IMR-90 (cell line): ENCODE measurements around the gene RBM48. TPM values are rescaled to one million over a fixed set of nuclear protein-coding genes. Genes with fewer than 3 reads are reported as not detected.

Experiments used
- ATAC-seq: fragments of 200-7000 bp; cut with Tn5 transposase; 2 replicates; pipeline ENCODE4 v1.9.1; 2020; ENCODE audit warnings: low read depth, mild to moderate bottlenecking, moderate library complexity
- BruUV-seq: library from RNA; stranded (reverse); fragments of 400-500 nt; replicated peaks from 2 replicates; lab custom pipeline; 2021; lab: Mats Ljungman, UMichigan
- CTCF ChIA-PET: fragments of 300-600 bp; formaldehyde crosslinking; extraction: SDS; loops from one replicate; lab custom pipeline; 2021; ENCODE audit warnings: antibody characterized with exemption; lab: Yijun Ruan, JAX
- POLR2A ChIA-PET: fragments of 300-600 bp; sonication (Branson Sonifier 250); formaldehyde crosslinking; loops from one replicate; lab custom pipeline; 2022; ENCODE audit warnings: antibody characterized with exemption; ENCODE audit not compliant: unreplicated experiment; lab: Charles Lee
- DNase-seq: peaks from one replicate; pipeline ENCODE4 v3.0.0; 2013
- H2AFZ ChIP-seq: replicated peaks from 2 replicates; pipeline ENCODE3; 2013; ENCODE audit warnings: low read length, mild to moderate bottlenecking; ENCODE audit not compliant: poor library complexity
- H2AK5ac ChIP-seq: 2 replicates; pipeline ENCODE4 v1.6.1; 2013; ENCODE audit warnings: low read depth, low read length, inconsistent platforms
- H2AK9ac ChIP-seq: replicated peaks from 2 replicates; pipeline ENCODE3; 2013; ENCODE audit warnings: mild to moderate bottlenecking, low read depth, low read length, moderate library complexity; ENCODE audit not compliant: poor library complexity
- H2BK120ac ChIP-seq: 2 replicates; pipeline ENCODE4 v1.6.1; 2013; ENCODE audit warnings: low read depth, low read length, inconsistent platforms
- H2BK15ac ChIP-seq: 3 replicates; pipeline ENCODE4 v1.6.1; 2013; ENCODE audit warnings: low read depth, low read length, inconsistent platforms
- H2BK20ac ChIP-seq: 2 replicates; pipeline ENCODE4 v1.6.1; 2013; ENCODE audit warnings: low read depth, mild to moderate bottlenecking, inconsistent platforms, low read length, moderate library complexity
- H2BK5ac ChIP-seq: 2 replicates; pipeline ENCODE4 v1.6.1; 2013; ENCODE audit warnings: mild to moderate bottlenecking, low read depth, low read length, inconsistent platforms; ENCODE audit not compliant: poor library complexity, severe bottlenecking
- H3K14ac ChIP-seq: replicated peaks from 2 replicates; pipeline ENCODE4 v1.6.1; 2013; ENCODE audit warnings: low read depth, low read length, inconsistent platforms
- H3K18ac ChIP-seq: 2 replicates; pipeline ENCODE4 v1.6.1; 2013; ENCODE audit warnings: low read depth, low read length, control low read depth
- H3K23ac ChIP-seq: 2 replicates; pipeline ENCODE4 v1.6.1; 2013; ENCODE audit warnings: low read depth, low read length, inconsistent platforms
- H3K27ac ChIP-seq: 2 replicates; pipeline ENCODE4 v1.5.1; 2013; ENCODE audit warnings: mild to moderate bottlenecking, control low read depth, low read length; ENCODE audit not compliant: insufficient read depth
- H3K27me3 ChIP-seq: 2 replicates; pipeline ENCODE4 v1.6.1; 2013; ENCODE audit warnings: low read length; ENCODE audit not compliant: control insufficient read depth, insufficient read depth
- H3K36me3 ChIP-seq: 2 replicates; pipeline ENCODE4 v1.6.1; 2013; ENCODE audit warnings: low read length, mixed read lengths; ENCODE audit not compliant: control insufficient read depth, insufficient read depth
- H3K4ac ChIP-seq: 2 replicates; pipeline ENCODE4 v1.6.1; 2013; ENCODE audit warnings: low read depth, low read length, inconsistent platforms
- H3K4me1 ChIP-seq: 2 replicates; pipeline ENCODE4 v1.6.1; 2013; ENCODE audit warnings: low read length, mixed read lengths; ENCODE audit not compliant: control insufficient read depth, insufficient read depth
- H3K4me2 ChIP-seq: 2 replicates; pipeline ENCODE4 v1.6.1; 2013; ENCODE audit warnings: low read depth, mild to moderate bottlenecking, control low read depth, low read length, moderate library complexity
- H3K4me3 ChIP-seq: 2 replicates; pipeline ENCODE4 v1.5.1; 2013; ENCODE audit warnings: low read depth, mild to moderate bottlenecking, control low read depth, low read length, moderate library complexity; ENCODE audit not compliant: insufficient read depth
- H3K56ac ChIP-seq: 2 replicates; pipeline ENCODE4 v1.6.1; 2013; ENCODE audit warnings: low read length, inconsistent platforms; ENCODE audit not compliant: insufficient read depth; ENCODE audit errors: extremely low read depth
- H3K79me1 ChIP-seq, 2 experiments: 2 replicates each; pipeline ENCODE4 v1.6.1; 2013; ENCODE audit warnings: low read length in 2 of 2, inconsistent platforms in 1 of 2, low read depth in 1 of 2
- H3K9ac ChIP-seq: 2 replicates; pipeline ENCODE4 v1.6.1; 2013; ENCODE audit warnings: low read depth, low read length, control low read depth
- H3K9me1 ChIP-seq: 2 replicates; pipeline ENCODE4 v1.6.1; 2013; ENCODE audit warnings: low read length, inconsistent platforms; ENCODE audit not compliant: insufficient read depth
- H3K9me3 ChIP-seq: 2 replicates; pipeline ENCODE4 v1.6.1; 2013; ENCODE audit warnings: low read length; ENCODE audit not compliant: control insufficient read depth, insufficient read depth
- H4K20me1 ChIP-seq: 2 replicates; pipeline ENCODE4 v1.6.1; 2013; ENCODE audit warnings: low read length, inconsistent platforms; ENCODE audit not compliant: insufficient read depth
- H4K5ac ChIP-seq: 2 replicates; pipeline ENCODE4 v1.6.1; 2013; ENCODE audit warnings: mild to moderate bottlenecking, low read depth, low read length, control low read depth
- H4K8ac ChIP-seq, 2 experiments: 2 replicates each; pipeline ENCODE4 v1.6.1; 2013; ENCODE audit warnings: low read depth in 2 of 2, low read length in 2 of 2, control low read depth in 1 of 2, inconsistent platforms in 1 of 2
- H4K91ac ChIP-seq: 2 replicates; pipeline ENCODE4 v1.6.1; 2013; ENCODE audit warnings: low read depth, low read length, inconsistent platforms; ENCODE audit not compliant: insufficient read depth
- MXI1 ChIP-seq: IDR thresholded peaks from 2 replicates; pipeline ENCODE4 v1.6.1; 2012; ENCODE audit warnings: low read depth, mild to moderate bottlenecking, low read length, moderate library complexity, borderline replicate concordance
- WGBS, 2 experiments: methylation state at CpG; one replicate each; pipeline versions ENCODE4 v1.1.5 to v1.1.7; 2013; ENCODE audit warnings: missing lambda C conversion rate in 2 of 2; ENCODE audit not compliant: insufficient read length in 1 of 2; ENCODE audit errors: extremely low coverage in 2 of 2; 5-methylcytosine and 5-hydroxymethylcytosine counted together
- dilution Hi-C: fragments of 300-500 bp; cut with HindIII; formaldehyde crosslinking; loops from one replicate; pipeline ENCODE4 v1.14.3; 2018; ENCODE audit warnings: low sequenced_read_pairs; ENCODE audit not compliant: unreplicated experiment
- in situ Hi-C: fragments of 300-500 bp; cut with MboI; formaldehyde crosslinking; loops from 3 replicates; pipeline ENCODE4 v1.14.3; 2019; ENCODE audit warnings: low sequenced_read_pairs, inconsistent platforms, mixed read lengths
- intact Hi-C: fragments of 100-400 bp; cut with micrococcal nuclease; formaldehyde crosslinking; loops from 2 replicates; pipeline ENCODE4 v1.10.0; 2022
- polyA plus RNA-seq, 3 experiments: library from polyadenylated mRNA; depleted of rRNA; stranded (reverse); fragments of >200 nt; gene quantifications; 2 replicates each; pipeline ENCODE4 v1.2.3, GENCODE V29; 2012; ENCODE audit warnings: low replicate concordance in 1 of 3
- total RNA-seq: library from RNA; depleted of rRNA; stranded (reverse); fragments of >200 nt; gene quantifications from 2 replicates; pipeline ENCODE4 v1.2.3, GENCODE V29; 2012

RBM48 gene
- total and polyA plus RNA-seq, 2 of the 4 experiments (the other 2 are of a cell fraction), result 5.1 to 5.6 TPM

DNA sequence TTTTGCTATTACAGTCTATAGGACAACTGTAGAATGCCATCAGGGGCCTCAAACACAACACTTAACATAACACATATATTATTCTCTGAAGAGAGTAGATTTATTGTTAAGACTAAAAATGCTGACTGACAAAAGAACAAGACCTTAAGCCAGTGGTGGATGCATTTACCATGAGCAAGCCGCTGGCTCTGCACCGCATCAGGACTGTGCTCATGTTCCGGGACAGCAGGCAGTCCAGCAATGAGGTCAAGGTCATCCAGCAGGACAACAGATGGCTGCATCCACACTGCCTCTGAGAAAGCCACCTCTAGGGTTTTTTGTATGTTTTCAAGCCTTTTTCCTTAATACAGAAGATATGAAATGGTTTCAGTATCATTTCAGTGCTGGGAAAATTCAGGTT, 24.0 kb upstream of the RBM48 start:
- H3K27me3 ChIP-seq, result no peaks in the 10 kb centered on the region
- BruUV-seq, result no TSS peak
- H3K79me1 ChIP-seq, result no peaks in the 10 kb centered on the region
- intact Hi-C loops, result no loop called here
- H3K9me1 ChIP-seq, result no peaks in the 10 kb centered on the region; the same call in 1 of the 2 replicates
- H3K4ac ChIP-seq, result no peak overlapping the region
- H2AK5ac ChIP-seq, result no peak overlapping the region
- H3K9ac ChIP-seq, result no peak overlapping the region
- in situ Hi-C loops, result no loop called here
- no peak overlapping the region for H2BK15ac ChIP-seq
- no peak overlapping the region for H3K27ac ChIP-seq
- WGBS, 2 experiments, result no CpG with 5 or more reads among the region's 3 CpGs
- dilution Hi-C loops, result no loop called here
- CTCF ChIA-PET, result no interaction called here
- no peaks in the 10 kb centered on the region for H3K9me3 ChIP-seq
- no peak overlapping the region for H2BK120ac ChIP-seq
- no peak overlapping the region for H3K56ac ChIP-seq
- POLR2A ChIA-PET, result no interaction called here
- no peak overlapping the region for H2BK5ac ChIP-seq
- H4K91ac ChIP-seq, result no peak overlapping the region
- H3K36me3 ChIP-seq, result peaks cover 16% of the 10 kb centered on the region
- H3K4me3 ChIP-seq, result no peak overlapping the region
- H2BK20ac ChIP-seq, result no peak overlapping the region
- H3K4me1 ChIP-seq, result no peaks in the 10 kb centered on the region
- H2AK9ac ChIP-seq, result no peak overlapping the region
- H4K8ac ChIP-seq, result no peak overlapping the region
- H3K18ac ChIP-seq, result no peak overlapping the region
- DNase-seq (no peak), ATAC-seq (no peak)
- no peak for TF ChIP-seq MXI1
- no peaks in the 10 kb centered on the region for H4K20me1 ChIP-seq
- H3K14ac ChIP-seq, result no peak overlapping the region
- no peak overlapping the region for H4K5ac ChIP-seq
- no peak overlapping the region for H3K4me2 ChIP-seq
- no peak overlapping the region for H2AFZ ChIP-seq
- H3K23ac ChIP-seq, result no peak overlapping the region
